SK-N-MC (cell line): ENCODE measurements around the gene CHPF.

Source experiments
- EZH2 ChIP-seq: fragments of 200-600 bp; sonication (generic); IDR thresholded peaks from one replicate; pipeline ENCODE4 v1.6.1; 2017; ENCODE audit warnings: antibody characterized with exemption
- FOXP2 ChIP-seq: optimal IDR thresholded peaks from 2 replicates; pipeline ENCODE3; 2011; ENCODE audit warnings: mild to moderate bottlenecking, moderate library complexity; ENCODE audit not compliant: insufficient read depth; ENCODE audit errors: extremely low read length, control extremely low read depth
- POLR2AphosphoS5 ChIP-seq: IDR thresholded peaks from 2 replicates; pipeline ENCODE4 v1.6.1; 2012; ENCODE audit warnings: mild to moderate bottlenecking, low read depth, low read length, borderline replicate concordance

DNA sequence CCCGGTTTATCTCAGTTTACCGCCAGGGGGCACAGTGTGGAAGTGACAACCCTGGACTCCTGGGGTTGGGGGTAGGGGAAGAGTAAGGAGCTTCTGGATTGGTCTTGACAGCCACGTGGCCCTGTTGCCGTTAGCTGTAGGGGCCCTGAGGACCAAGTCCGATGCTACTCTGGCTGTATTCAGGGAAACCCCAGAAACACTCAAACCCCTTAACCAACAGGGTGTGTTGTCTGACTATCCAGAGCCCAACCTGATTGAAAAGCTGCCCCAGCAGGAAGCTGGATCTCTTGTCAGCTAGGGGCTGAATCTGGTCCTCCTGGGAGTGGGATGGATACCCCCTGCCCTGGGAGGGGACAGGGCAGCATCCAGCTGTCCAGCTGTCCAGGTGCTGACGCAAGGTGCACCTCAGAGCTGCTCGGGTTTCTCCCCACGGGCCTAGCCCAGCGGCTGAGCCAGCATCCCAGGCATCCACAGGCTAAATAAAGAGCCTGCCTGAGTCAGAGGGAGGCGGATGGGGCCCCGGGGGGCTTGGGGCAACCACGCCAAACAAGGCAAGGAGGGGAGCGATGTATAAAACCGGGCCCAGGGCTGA is 48.0 kb downstream of the CHPF start:
- TF ChIP-seq EZH2 = no peak
- TF ChIP-seq POLR2AphosphoS5 = no peak
- no peak for TF ChIP-seq FOXP2
